Measurements from ENCODE around the gene NEU1.
A peak's percentile ranks its signal among the peaks of the same experiment; 100 is the strongest.
"Not testable (repeated sequence)": the region's sequence is repeated elsewhere in the genome, so short reads cannot be mapped to it uniquely, and the experiment has no call there.

NEU1 gene

GRCh38 chr6:31844507-31844906 lies 18.1 kb downstream of the NEU1 start:
- no peak for DNase-seq

- DNase-seq = no peak
Observed at GRCh38 chr6:31842053-31842452, 20.6 kb downstream of the NEU1 start.

GRCh38 chr6:31839779-31840126 lies 22.9 kb downstream of the NEU1 start:
- not testable (repeated sequence) for DNase-seq

GRCh38 chr6:31838968-31839367 lies 23.7 kb downstream of the NEU1 start:
- DNase-seq = no peak

- not testable (repeated sequence) for DNase-seq
Observed at GRCh38 chr6:31838114-31838553, 24.5 kb downstream of the NEU1 start.

- DNase-seq = no peak
Observed at GRCh38 chr6:31837369-31838113, 25.1 kb downstream of the NEU1 start.

- DNase-seq = no peak
Observed at GRCh38 chr6:31836474-31837368, 25.9 kb downstream of the NEU1 start.

- no peak for DNase-seq
Observed at GRCh38 chr6:31836047-31836473, 26.6 kb downstream of the NEU1 start.

GRCh38 chr6:31834367-31835250 lies 28.0 kb downstream of the NEU1 start:
- DNase-seq = peak in 55 of 56 donors; percentile 36 to 90 (median 77)

- DNase-seq = peak in 4 of 56 donors; percentile 11 to 54 (median 26)
Observed at GRCh38 chr6:31831350-31832215, 31.0 kb downstream of the NEU1 start.

- DNase-seq = peak in 1 of 56 donors; percentile 7
Observed at GRCh38 chr6:31830886-31831335, 31.7 kb downstream of the NEU1 start.

- DNase-seq = peak in 15 of 56 donors; percentile 16 to 61 (median 30)
Observed at GRCh38 chr6:31829633-31830283, 32.9 kb downstream of the NEU1 start.

- peak; percentile 78 to 100 (median 99) for DNase-seq
Observed at GRCh38 chr6:31827286-31828079, 35.1 kb downstream of the NEU1 start, which contains the start of gene HSPA1B. HSPA1B (plus strand) TSS chr6:31827738; CDS start chr6:31827951, 213 bp downstream.

GRCh38 chr6:31826793-31827285 lies 35.8 kb downstream of the NEU1 start:
- peak in 35 of 56 donors; percentile 42 to 91 (median 70) for DNase-seq

GRCh38 chr6:31825553-31825952 lies 37.1 kb downstream of the NEU1 start:
- DNase-seq = no peak

GRCh38 chr6:31823592-31824196 lies 38.9 kb downstream of the NEU1 start:
- DNase-seq = not testable (repeated sequence)

GRCh38 chr6:31822036-31822821 lies 40.4 kb downstream of the NEU1 start:
- peak in 50 of 56 donors; percentile 20 to 94 (median 71) for DNase-seq
